ENCODE measurements around the gene BCL11A. TPM values are rescaled to one million over a fixed set of nuclear protein-coding genes. Genes with fewer than 3 reads are reported as not detected.

BCL11A gene
- total RNA-seq, 1 experiment from 2014 or later = 1.3 TPM

GRCh38 chr2:60476206-60476954, 77.1 kb downstream of the BCL11A start:
- H3K4me3 ChIP-seq (ENCODE audit: low read depth, low read length, poor library complexity, severe bottlenecking) = no peak overlapping the region
- no peak for TF ChIP-seq EZH2 (IDR thresholded peaks at IDR 0.05; ENCODE audit: borderline replicate concordance, low read depth, low read length, poor library complexity, severe bottlenecking)
- TF ChIP-seq, protein P1, sequence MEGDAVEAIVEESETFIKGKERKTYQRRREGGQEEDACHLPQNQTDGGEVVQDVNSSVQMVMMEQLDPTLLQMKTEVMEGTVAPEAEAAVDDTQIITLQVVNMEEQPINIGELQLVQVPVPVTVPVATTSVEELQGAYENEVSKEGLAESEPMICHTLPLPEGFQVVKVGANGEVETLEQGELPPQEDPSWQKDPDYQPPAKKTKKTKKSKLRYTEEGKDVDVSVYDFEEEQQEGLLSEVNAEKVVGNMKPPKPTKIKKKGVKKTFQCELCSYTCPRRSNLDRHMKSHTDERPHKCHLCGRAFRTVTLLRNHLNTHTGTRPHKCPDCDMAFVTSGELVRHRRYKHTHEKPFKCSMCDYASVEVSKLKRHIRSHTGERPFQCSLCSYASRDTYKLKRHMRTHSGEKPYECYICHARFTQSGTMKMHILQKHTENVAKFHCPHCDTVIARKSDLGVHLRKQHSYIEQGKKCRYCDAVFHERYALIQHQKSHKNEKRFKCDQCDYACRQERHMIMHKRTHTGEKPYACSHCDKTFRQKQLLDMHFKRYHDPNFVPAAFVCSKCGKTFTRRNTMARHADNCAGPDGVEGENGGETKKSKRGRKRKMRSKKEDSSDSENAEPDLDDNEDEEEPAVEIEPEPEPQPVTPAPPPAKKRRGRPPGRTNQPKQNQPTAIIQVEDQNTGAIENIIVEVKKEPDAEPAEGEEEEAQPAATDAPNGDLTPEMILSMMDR (conservative IDR thresholded peaks at IDR 0.05; ENCODE audit: low read depth, low read length) = no peak
- intact Hi-C loops (cut with micrococcal nuclease; ENCODE audit: unreplicated experiment) = no loop called here
- no peak overlapping the region for H3K27ac ChIP-seq (ENCODE audit: low read depth, low read length, poor library complexity, severe bottlenecking)
- CTCF ChIA-PET = no interaction called here
- no peak for DNase-seq (ENCODE audit: low spot score)
- H3K9me3 ChIP-seq (ENCODE audit: low read depth, low read length, poor library complexity, severe bottlenecking) = no peaks in the 10 kb centered on the region
- no peaks in the 10 kb centered on the region for H3K36me3 ChIP-seq (ENCODE audit: insufficient read depth, low read length, poor library complexity, severe bottlenecking)
- POLR2A ChIA-PET (ENCODE audit: low non-redundant PET) = no interaction called here
- peaks cover 5% of the 10 kb centered on the region for H3K27me3 ChIP-seq (replicated peaks; ENCODE audit: insufficient read depth, low read depth, low read length, poor library complexity)
- H3K4me1 ChIP-seq (ENCODE audit: insufficient read depth, low read length, poor library complexity, severe bottlenecking) = no peaks in the 10 kb centered on the region
- BruUV-seq (replicated peaks) = no TSS peak

GRCh38 chr2:60475123-60475830, 78.2 kb downstream of the BCL11A start:
- no peaks in the 10 kb centered on the region for H3K4me1 ChIP-seq (ENCODE audit: insufficient read depth, low read length, poor library complexity, severe bottlenecking)
- POLR2A ChIA-PET (ENCODE audit: low non-redundant PET) = no interaction called here
- intact Hi-C loops (cut with micrococcal nuclease; ENCODE audit: unreplicated experiment) = no loop called here
- H3K4me3 ChIP-seq (ENCODE audit: low read depth, low read length, poor library complexity, severe bottlenecking) = no peak overlapping the region
- no peaks in the 10 kb centered on the region for H3K36me3 ChIP-seq (ENCODE audit: insufficient read depth, low read length, poor library complexity, severe bottlenecking)
- CTCF ChIA-PET = no interaction called here
- no TSS peak for BruUV-seq (replicated peaks)
- H3K27me3 ChIP-seq (replicated peaks; ENCODE audit: insufficient read depth, low read depth, low read length, poor library complexity) = no peaks in the 10 kb centered on the region
- DNase-seq (ENCODE audit: low spot score) = no peak
- TF ChIP-seq EZH2 (IDR thresholded peaks at IDR 0.05; ENCODE audit: borderline replicate concordance, low read depth, low read length, poor library complexity, severe bottlenecking) = no peak
- H3K27ac ChIP-seq (ENCODE audit: low read depth, low read length, poor library complexity, severe bottlenecking) = no peak overlapping the region
- H3K9me3 ChIP-seq (ENCODE audit: low read depth, low read length, poor library complexity, severe bottlenecking) = no peaks in the 10 kb centered on the region

DNA sequence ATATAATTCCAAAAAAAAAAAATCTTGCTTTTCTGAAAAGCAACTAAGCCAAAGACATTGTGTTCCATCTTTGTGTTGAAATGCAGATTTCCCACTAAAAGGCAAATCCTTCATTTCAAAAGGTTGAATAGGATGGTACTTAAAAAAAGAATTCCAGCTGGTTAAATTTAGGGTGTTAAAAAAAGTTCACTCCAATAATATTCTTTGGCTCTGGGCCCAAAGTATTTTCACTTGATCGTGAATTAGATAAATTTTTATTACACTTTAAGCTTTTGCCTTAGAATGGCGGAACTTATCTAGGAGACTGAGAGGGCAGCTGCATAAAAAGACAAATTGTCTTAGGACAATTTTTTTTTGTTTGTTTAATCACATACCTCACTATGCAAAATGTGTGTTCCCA, 79.2 kb downstream of the BCL11A start:
- CTCF ChIA-PET = no interaction called here

GRCh38 chr2:60473546-60473945, 79.9 kb downstream of the BCL11A start:
- H3K27ac ChIP-seq (ENCODE audit: low read depth, low read length, poor library complexity, severe bottlenecking) = no peak overlapping the region
- no peak for DNase-seq (ENCODE audit: low spot score)
- CTCF ChIA-PET = no interaction called here
- H3K36me3 ChIP-seq (ENCODE audit: insufficient read depth, low read length, poor library complexity, severe bottlenecking) = no peaks in the 10 kb centered on the region
- H3K27me3 ChIP-seq (replicated peaks; ENCODE audit: insufficient read depth, low read depth, low read length, poor library complexity) = no peaks in the 10 kb centered on the region
- POLR2A ChIA-PET (ENCODE audit: low non-redundant PET) = no interaction called here
- no peaks in the 10 kb centered on the region for H3K9me3 ChIP-seq (ENCODE audit: low read depth, low read length, poor library complexity, severe bottlenecking)
- intact Hi-C loops (cut with micrococcal nuclease; ENCODE audit: unreplicated experiment) = no loop called here
- no peaks in the 10 kb centered on the region for H3K4me1 ChIP-seq (ENCODE audit: insufficient read depth, low read length, poor library complexity, severe bottlenecking)
- TF ChIP-seq, protein P1 (conservative IDR thresholded peaks at IDR 0.05; ENCODE audit: low read depth, low read length) = no peak
- TF ChIP-seq EZH2 (IDR thresholded peaks at IDR 0.05; ENCODE audit: borderline replicate concordance, low read depth, low read length, poor library complexity, severe bottlenecking) = no peak
- no peak overlapping the region for H3K4me3 ChIP-seq (ENCODE audit: low read depth, low read length, poor library complexity, severe bottlenecking)
- BruUV-seq (replicated peaks) = no TSS peak

More for the DNA sequence above, 79.2 kb downstream of the BCL11A start:
- H3K36me3 ChIP-seq (ENCODE audit: insufficient read depth, low read length, poor library complexity, severe bottlenecking) = no peaks in the 10 kb centered on the region
- TF ChIP-seq EZH2 (IDR thresholded peaks at IDR 0.05; ENCODE audit: borderline replicate concordance, low read depth, low read length, poor library complexity, severe bottlenecking) = no peak
- no peaks in the 10 kb centered on the region for H3K4me1 ChIP-seq (ENCODE audit: insufficient read depth, low read length, poor library complexity, severe bottlenecking)
- intact Hi-C loops (cut with micrococcal nuclease; ENCODE audit: unreplicated experiment) = no loop called here
- BruUV-seq (replicated peaks) = no TSS peak
- H3K27me3 ChIP-seq (replicated peaks; ENCODE audit: insufficient read depth, low read depth, low read length, poor library complexity) = no peaks in the 10 kb centered on the region
- DNase-seq (ENCODE audit: low spot score) = no peak
- H3K9me3 ChIP-seq (ENCODE audit: low read depth, low read length, poor library complexity, severe bottlenecking) = no peaks in the 10 kb centered on the region
- no peak overlapping the region for H3K27ac ChIP-seq (ENCODE audit: low read depth, low read length, poor library complexity, severe bottlenecking)
- POLR2A ChIA-PET (ENCODE audit: low non-redundant PET) = no interaction called here
- no peak overlapping the region for H3K4me3 ChIP-seq (ENCODE audit: low read depth, low read length, poor library complexity, severe bottlenecking)

Measured in A673 (cell line).